Glutamatergic neuron (in vitro differentiated cells): ENCODE data around the gene CBR1. TPM values are rescaled to one million over a fixed set of nuclear protein-coding genes. Genes with fewer than 3 reads are reported as not detected.

Experiments
- DNase-seq: peaks from one replicate; pipeline ENCODE4 v3.0.0; 2022
- H3K27ac Mint-ChIP-seq: one replicate; pipeline ENCODE4 v1.8.0; 2020; ENCODE audit warnings: mild to moderate bottlenecking, mixed read lengths, inconsistent platforms; ENCODE audit not compliant: unreplicated experiment
- H3K27me3 Mint-ChIP-seq: one replicate; pipeline ENCODE4 v1.8.0; 2020; ENCODE audit warnings: mild to moderate bottlenecking, moderate library complexity, mixed read lengths, inconsistent platforms; ENCODE audit not compliant: unreplicated experiment
- H3K36me3 Mint-ChIP-seq: one replicate; pipeline ENCODE4 v1.8.0; 2020; ENCODE audit warnings: mild to moderate bottlenecking, mixed read lengths, inconsistent platforms; ENCODE audit not compliant: unreplicated experiment
- H3K4me1 Mint-ChIP-seq: one replicate; pipeline ENCODE4 v1.8.0; 2020; ENCODE audit warnings: mild to moderate bottlenecking, low read depth, mixed read lengths, inconsistent platforms; ENCODE audit not compliant: unreplicated experiment
- H3K4me3 Mint-ChIP-seq: one replicate; pipeline ENCODE4 v1.8.0; 2020; ENCODE audit warnings: mild to moderate bottlenecking, mixed read lengths, inconsistent platforms; ENCODE audit not compliant: unreplicated experiment
- H3K9me3 Mint-ChIP-seq: one replicate; pipeline ENCODE4 v1.8.0; 2020; ENCODE audit warnings: mild to moderate bottlenecking, moderate library complexity, mixed read lengths, inconsistent platforms; ENCODE audit not compliant: unreplicated experiment
- CTCF ChIP-seq: fragments of 200-600 bp; sonication (generic); IDR thresholded peaks from one replicate; pipeline ENCODE4 v1.5.0; 2021; ENCODE audit not compliant: partially characterized antibody, unreplicated experiment
- total RNA-seq: library from RNA; stranded (reverse); fragmentation: NEBNext Ultra II Directional; extraction: Animal tissue kit (Norgen Biotek cat#: 25700); gene quantifications from one replicate; pipeline ENCODE4 v1.2.1, GENCODE V29; 2021; ENCODE audit not compliant: unreplicated experiment

CBR1 gene
- total RNA-seq, 1 donor from 2014 or later, result 18.2 TPM

- no peaks in the 10 kb centered on the region for H3K4me1 Mint-ChIP-seq
- no peak for TF ChIP-seq CTCF
- no peak overlapping the region for H3K4me3 Mint-ChIP-seq
- H3K36me3 Mint-ChIP-seq, result no peaks in the 10 kb centered on the region
- H3K27me3 Mint-ChIP-seq, result no peaks in the 10 kb centered on the region
- no peak overlapping the region for H3K27ac Mint-ChIP-seq
- H3K9me3 Mint-ChIP-seq, result no peaks in the 10 kb centered on the region
- DNase-seq, result no peak
Observed at GRCh38 chr21:36047139-36047538, 22.7 kb upstream of the CBR1 start.

GRCh38 chr21:36048357-36048756, 21.5 kb upstream of the CBR1 start:
- no peak for TF ChIP-seq CTCF
- no peak for DNase-seq
- no peak overlapping the region for H3K27ac Mint-ChIP-seq
- H3K27me3 Mint-ChIP-seq, result no peaks in the 10 kb centered on the region
- no peaks in the 10 kb centered on the region for H3K9me3 Mint-ChIP-seq
- H3K4me1 Mint-ChIP-seq, result no peaks in the 10 kb centered on the region
- H3K36me3 Mint-ChIP-seq, result no peaks in the 10 kb centered on the region
- H3K4me3 Mint-ChIP-seq, result no peak overlapping the region

GRCh38 chr21:36052860-36053714, 16.7 kb upstream of the CBR1 start:
- Mint-ChIP-seq H3K36me3 (no peaks in the 10 kb centered on the region), H3K4me3 (no peak overlapping the region), H3K9me3 (no peaks in the 10 kb centered on the region), H3K4me1 (no peaks in the 10 kb centered on the region), H3K27me3 (peaks cover 3% of the 10 kb centered on the region), H3K27ac (no peak overlapping the region)
- no peak for DNase-seq
- TF ChIP-seq CTCF, result no peak

GRCh38 chr21:36053715-36054062, 16.1 kb upstream of the CBR1 start:
- H3K27me3 Mint-ChIP-seq, result peaks cover 3% of the 10 kb centered on the region
- no peak for DNase-seq
- no peak for TF ChIP-seq CTCF
- H3K4me3 Mint-ChIP-seq, result no peak overlapping the region
- H3K9me3 Mint-ChIP-seq, result no peaks in the 10 kb centered on the region
- no peaks in the 10 kb centered on the region for H3K36me3 Mint-ChIP-seq
- H3K4me1 Mint-ChIP-seq, result no peaks in the 10 kb centered on the region
- H3K27ac Mint-ChIP-seq, result no peak overlapping the region

- Mint-ChIP-seq H3K9me3 (peaks cover 4% of the 10 kb centered on the region), H3K4me3 (no peak overlapping the region), H3K4me1 (no peaks in the 10 kb centered on the region), H3K27ac (no peak overlapping the region), H3K27me3 (peaks cover 3% of the 10 kb centered on the region), H3K36me3 (no peaks in the 10 kb centered on the region)
- no peak for DNase-seq
- TF ChIP-seq CTCF, result no peak
Observed at GRCh38 chr21:36055551-36055950, 14.3 kb upstream of the CBR1 start.
